Spleen (tissue), 11 donors: ENCODE results near the gene ALPK3. TPM values are rescaled to one million over a fixed set of nuclear protein-coding genes. Genes with fewer than 3 reads are reported as not detected.

Source experiments
- DNase-seq: peaks from one replicate; pipeline ENCODE4 v3.0.0-alpha.2; 2020
- H3K27ac ChIP-seq, 8 donors: fragments of 200-600 bp; sonication (generic) in 7 of 8; 1 replicate in 4 of 8; 2 replicates in 4 of 8; pipeline versions ENCODE4 v1.5.0 to v1.8.0; 2016 to 2021; ENCODE audit warnings: inconsistent platforms in 4 of 8, mild to moderate bottlenecking in 4 of 8, moderate library complexity in 1 of 8
- H3K27me3 ChIP-seq, 7 donors: fragments of 200-600 bp; sonication (generic) in 6 of 7; replicated peaks in 1 of 7; 1 replicate in 4 of 7; 2 replicates in 3 of 7; pipeline versions ENCODE4 v1.5.0 to v1.8.0; 2016 to 2021; ENCODE audit warnings: inconsistent platforms in 3 of 7, mild to moderate bottlenecking in 1 of 7
- H3K36me3 ChIP-seq, 6 donors: fragments of 200-600 bp; sonication (generic) in 5 of 6; 1 replicate in 4 of 6; 2 replicates in 2 of 6; pipeline versions ENCODE4 v1.5.0 to v1.8.0; 2016 to 2021; ENCODE audit warnings: inconsistent platforms in 2 of 6
- H3K4me1 ChIP-seq, 6 donors: fragments of 200-600 bp; sonication (generic) in 5 of 6; 1 replicate in 3 of 6; 2 replicates in 3 of 6; pipeline versions ENCODE4 v1.5.0 to v1.8.0; 2016 to 2021; ENCODE audit warnings: inconsistent platforms in 3 of 6
- H3K4me3 ChIP-seq, 8 donors: fragments of 200-600 bp; sonication (generic) in 7 of 8; 1 replicate in 4 of 8; 2 replicates in 4 of 8; pipeline versions ENCODE4 v1.5.0 to v1.8.0; 2016 to 2021; ENCODE audit warnings: inconsistent platforms in 4 of 8, mild to moderate bottlenecking in 4 of 8, moderate library complexity in 2 of 8
- H3K9me3 ChIP-seq, 8 donors: fragments of 200-600 bp; sonication (generic) in 7 of 8; 1 replicate in 4 of 8; 2 replicates in 4 of 8; pipeline versions ENCODE4 v1.5.0 to v1.8.0; 2016 to 2021; ENCODE audit warnings: inconsistent platforms in 4 of 8
- POLR2A ChIP-seq, 3 donors: fragments of 450-650 bp; IDR thresholded peaks; one replicate each; pipeline ENCODE4 v1.5.1; 2017; ENCODE audit warnings: antibody characterized with exemption in 3 of 3, mild to moderate bottlenecking in 1 of 3
- POLR2AphosphoS5 ChIP-seq, 3 donors: sonication (generic); formaldehyde crosslinking; IDR thresholded peaks; one replicate each; pipeline ENCODE4 v1.5.1; 2017; ENCODE audit warnings: antibody characterized with exemption in 3 of 3
- WGBS, 5 donors: extraction: QIAGEN DNeasy Blood & Tissue Kit in 3 of 5; methylation state at CpG; one replicate each; pipeline versions ENCODE4 v1.1.5 to v1.1.7; 2013 to 2018; 5-methylcytosine and 5-hydroxymethylcytosine counted together
- intact Hi-C: fragments of 100-400 bp; cut with DNase I; formaldehyde crosslinking; loops from one replicate; pipeline ENCODE4 v1.15.0; 2023; ENCODE audit warnings: low total_unique reads
- polyA plus RNA-seq, 3 donors: library from polyadenylated mRNA; stranded (reverse); fragments of 200-250 nt; gene quantifications; one replicate each; pipeline ENCODE4 v1.2.1, GENCODE V29; 2013
- total RNA-seq, 7 donors: library from RNA; depleted of rRNA in 3 of 7; stranded (reverse); fragments of >200 nt in 3 of 7; fragmentation: NEBNext Ultra II Directional in 4 of 7; extraction: Animal tissue kit (Norgen Biotek cat#: 25700) in 4 of 7; gene quantifications; one replicate each; pipeline versions ENCODE4 v1.1.0 to v1.2.1, GENCODE V29; 2016 to 2021
- TF ChIP-seq, protein P1 (sequence below), 11 experiments: fragments of 200-600 bp in 7 of 11; fragments of 450-650 bp in 4 of 11; sonication (generic) in 4 of 11; IDR thresholded peaks in 8 of 11; conservative IDR thresholded peaks in 3 of 11; 1 replicate in 7 of 11; 2 replicates in 4 of 11; pipeline versions ENCODE4 v1.4.0 to v1.8.0; 2016 to 2021; ENCODE audit warnings: antibody characterized with exemption in 11 of 11, inconsistent platforms in 4 of 11, mild to moderate bottlenecking in 1 of 11
- donor health status: healthy with polysubstance abuse.
- donor health status: DM: no; HTN: no; CAD: no; lungs with moderate emphysema.
- donor health status: DM: no; HTN: no; CAD: no.
- donor health status: Bipolar disorder and iron deficiency.
- donor health status: healthy.
- donor health status: DM: no; HTN: no; CAD: no.
- donor health status: DM: yes; HTN: yes; CAD: no.

ALPK3 gene
- total and polyA plus RNA-seq, 10 donors, result 0.13 to 1.1 (median 0.73) TPM

DNA sequence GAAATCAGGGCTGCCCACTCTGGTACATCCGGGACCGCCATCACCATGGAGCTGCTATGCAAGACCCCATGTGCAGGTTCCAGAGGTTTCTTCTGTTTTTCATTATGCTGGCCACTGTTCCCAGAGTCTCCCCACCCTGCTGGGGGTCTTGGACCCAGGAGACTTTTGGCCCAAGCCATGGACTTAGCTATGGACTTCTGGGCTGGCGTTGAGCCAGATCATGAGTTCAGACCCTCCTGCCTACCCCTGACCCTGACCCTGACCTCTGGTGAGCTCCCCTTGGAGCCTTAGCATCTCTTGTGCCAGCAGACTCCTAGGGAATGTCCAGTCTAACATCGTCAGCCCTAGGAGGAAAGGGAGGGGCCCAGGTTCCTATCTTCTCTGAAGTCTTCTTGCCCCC lies 92.6 kb downstream of the ALPK3 start:
- intact Hi-C loops, result no loop called here
- Histone ChIP-seq H3K27me3 (no peaks in the 10 kb centered on the region), H3K9me3 (peaks cover 0 to 4% (median 0%) of the 10 kb centered on the region in 8 donors), H3K27ac (no peak overlapping the region), H3K36me3 (no peaks in the 10 kb centered on the region), H3K4me1 (peaks cover 0 to 16% (median 3%) of the 10 kb centered on the region in 6 donors), H3K4me3 (no peak overlapping the region)
- TF ChIP-seq POLR2AphosphoS5 (IDR thresholded peaks at IDR 0.05) (no peak), POLR2A (IDR thresholded peaks at IDR 0.05) (no peak)
- TF ChIP-seq, protein P1, sequence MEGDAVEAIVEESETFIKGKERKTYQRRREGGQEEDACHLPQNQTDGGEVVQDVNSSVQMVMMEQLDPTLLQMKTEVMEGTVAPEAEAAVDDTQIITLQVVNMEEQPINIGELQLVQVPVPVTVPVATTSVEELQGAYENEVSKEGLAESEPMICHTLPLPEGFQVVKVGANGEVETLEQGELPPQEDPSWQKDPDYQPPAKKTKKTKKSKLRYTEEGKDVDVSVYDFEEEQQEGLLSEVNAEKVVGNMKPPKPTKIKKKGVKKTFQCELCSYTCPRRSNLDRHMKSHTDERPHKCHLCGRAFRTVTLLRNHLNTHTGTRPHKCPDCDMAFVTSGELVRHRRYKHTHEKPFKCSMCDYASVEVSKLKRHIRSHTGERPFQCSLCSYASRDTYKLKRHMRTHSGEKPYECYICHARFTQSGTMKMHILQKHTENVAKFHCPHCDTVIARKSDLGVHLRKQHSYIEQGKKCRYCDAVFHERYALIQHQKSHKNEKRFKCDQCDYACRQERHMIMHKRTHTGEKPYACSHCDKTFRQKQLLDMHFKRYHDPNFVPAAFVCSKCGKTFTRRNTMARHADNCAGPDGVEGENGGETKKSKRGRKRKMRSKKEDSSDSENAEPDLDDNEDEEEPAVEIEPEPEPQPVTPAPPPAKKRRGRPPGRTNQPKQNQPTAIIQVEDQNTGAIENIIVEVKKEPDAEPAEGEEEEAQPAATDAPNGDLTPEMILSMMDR (IDR thresholded peaks at IDR 0.05 in 8 of 11, conservative IDR thresholded peaks at IDR 0.05 in 3 of 11), result no peak
- 71 to 92% (median 85%) methylated on average over 4 of the region's 4 CpGs for WGBS, 5 donors
- DNase-seq, result no peak

DNA sequence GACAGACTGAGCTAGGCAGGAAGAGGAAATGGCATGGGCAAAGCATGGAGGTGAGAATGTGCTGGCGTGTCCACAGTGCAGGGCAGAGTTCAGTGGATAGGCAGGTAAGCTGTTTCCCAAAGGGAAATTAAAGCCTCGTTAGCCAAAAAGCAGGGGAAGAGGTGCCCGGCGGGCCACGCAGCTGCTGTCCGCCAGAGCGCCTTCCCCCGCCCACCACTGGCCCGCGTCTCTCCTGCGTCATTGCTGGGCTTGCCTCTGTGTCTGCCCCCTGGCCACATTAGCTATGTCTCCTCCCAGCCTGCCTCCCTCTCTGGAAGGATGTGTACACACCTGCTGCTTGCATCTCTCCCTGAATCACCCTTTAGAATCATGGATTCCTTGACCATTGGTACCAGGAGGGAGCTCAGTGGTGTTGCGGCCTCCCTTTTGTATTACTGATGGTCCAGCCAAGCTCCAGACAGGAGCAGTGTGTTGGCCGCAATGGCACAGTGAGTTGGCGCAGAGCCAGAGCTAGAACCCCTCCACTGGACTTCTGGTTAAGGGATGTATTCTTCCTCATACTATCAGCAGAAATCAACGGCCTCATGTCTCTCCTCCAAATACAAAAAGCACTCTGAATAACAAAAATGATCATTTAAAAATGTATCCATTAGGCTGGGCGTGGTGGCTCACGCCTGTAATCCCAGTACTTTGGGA lies 93.9 kb downstream of the ALPK3 start:
- no peaks in the 10 kb centered on the region for H3K27me3 ChIP-seq
- 89 to 94% (median 91%) methylated on average over 17 of the region's 17 CpGs for WGBS, 5 donors
- no peaks in the 10 kb centered on the region for H3K36me3 ChIP-seq
- no peak for TF ChIP-seq POLR2A (IDR thresholded peaks at IDR 0.05)
- intact Hi-C loops, result no loop called here
- no peak for DNase-seq
- peaks cover 0 to 16% (median 4%) of the 10 kb centered on the region in 6 donors for H3K4me1 ChIP-seq
- no peak overlapping the region for H3K4me3 ChIP-seq
- H3K9me3 ChIP-seq, result peaks cover 0 to 4% (median 0%) of the 10 kb centered on the region in 8 donors
- peak overlapping the region in 2 of 8 donors; percentile 17 to 54 for H3K27ac ChIP-seq

DNA sequence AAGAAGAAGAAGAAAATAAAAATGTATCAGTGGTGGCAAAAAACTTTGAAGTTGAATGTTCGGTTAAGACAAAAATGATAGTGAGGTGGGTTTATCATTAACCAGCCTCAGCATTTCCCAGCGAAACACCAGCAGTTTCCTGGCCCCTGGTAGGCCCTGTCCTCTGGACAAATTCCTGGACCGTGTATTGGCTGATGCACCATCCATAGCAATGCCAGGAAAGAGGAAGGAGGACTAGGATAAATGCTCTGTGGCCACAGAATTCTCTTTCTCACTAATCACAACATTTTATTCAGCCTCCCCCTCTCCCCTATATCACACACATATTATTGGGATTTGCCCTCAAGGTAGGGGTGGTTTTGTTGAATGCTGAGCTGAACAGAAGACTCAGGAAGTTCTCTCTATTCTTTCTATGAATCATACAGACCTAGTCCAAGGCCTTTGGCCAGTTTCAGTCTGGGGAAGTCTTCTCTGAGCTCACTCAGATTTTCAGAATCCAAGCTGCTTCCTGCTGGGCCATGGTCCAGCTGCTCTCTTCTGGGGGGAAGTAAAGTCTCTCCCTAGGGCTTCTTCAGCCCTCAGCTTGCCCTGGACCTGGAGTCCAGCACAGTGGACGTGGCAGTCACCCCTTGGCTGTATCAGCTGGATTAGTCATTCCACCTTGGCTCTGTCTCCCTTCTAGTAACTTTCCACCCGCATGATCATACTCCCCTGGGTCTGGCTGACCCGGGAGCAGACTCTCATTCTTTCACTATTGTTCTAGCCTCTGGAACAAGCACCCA lies 94.9 kb downstream of the ALPK3 start:
- Histone ChIP-seq H3K9me3 (peaks cover 0 to 4% (median 0%) of the 10 kb centered on the region in 8 donors), H3K4me3 (no peak overlapping the region), H3K27me3 (no peaks in the 10 kb centered on the region), H3K36me3 (no peaks in the 10 kb centered on the region), H3K4me1 (peaks cover 0 to 16% (median 4%) of the 10 kb centered on the region in 6 donors), H3K27ac (peak overlapping the region in 6 of 8 donors; percentile 21 to 62 (median 54))
- DNase-seq, result no peak
- 48 to 70% (median 63%) methylated on average over 6 of the region's 6 CpGs for WGBS, 5 donors
- intact Hi-C loops, result no loop called here
- TF ChIP-seq, protein P1 (IDR thresholded peaks at IDR 0.05 in 8 of 11, conservative IDR thresholded peaks at IDR 0.05 in 3 of 11), result no peak
- peak in 2 of 3 donors; percentile 43 to 49 for TF ChIP-seq POLR2AphosphoS5 (IDR thresholded peaks at IDR 0.05)
- no peak for TF ChIP-seq POLR2A (IDR thresholded peaks at IDR 0.05)

DNA sequence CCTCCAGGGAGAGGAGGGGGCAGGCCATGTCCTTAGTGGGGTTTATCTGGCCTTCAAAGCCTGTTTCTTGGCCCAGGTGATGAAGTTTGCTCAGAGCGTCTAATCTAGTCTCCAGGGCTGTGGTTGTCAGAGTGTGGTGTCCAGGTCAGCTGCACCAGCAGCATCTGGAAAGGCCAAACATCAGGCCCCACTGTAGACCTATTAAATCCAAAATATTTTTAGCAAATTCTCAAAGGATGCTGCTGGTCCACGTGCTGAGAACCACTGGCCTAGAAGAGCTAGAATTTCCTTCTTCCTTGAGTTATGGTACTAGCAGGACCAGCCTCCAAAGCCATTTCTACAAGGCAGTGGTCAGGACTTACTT lies 96.2 kb downstream of the ALPK3 start:
- WGBS, 5 donors, result 79 to 90% (median 88%) methylated on average over 2 of the region's 2 CpGs
- intact Hi-C loops, result no loop called here
- DNase-seq, result no peak
- Histone ChIP-seq H3K9me3 (peaks cover 0 to 4% (median 0%) of the 10 kb centered on the region in 8 donors), H3K4me3 (no peak overlapping the region), H3K27ac (peak overlapping the region in 3 of 8 donors; percentile 54 to 62 (median 60)), H3K27me3 (no peaks in the 10 kb centered on the region), H3K4me1 (peaks cover 0 to 16% (median 4%) of the 10 kb centered on the region in 6 donors), H3K36me3 (no peaks in the 10 kb centered on the region)
- TF ChIP-seq POLR2A (IDR thresholded peaks at IDR 0.05) (no peak), POLR2AphosphoS5 (IDR thresholded peaks at IDR 0.05) (no peak)
- TF ChIP-seq, protein P1 (IDR thresholded peaks at IDR 0.05 in 8 of 11, conservative IDR thresholded peaks at IDR 0.05 in 3 of 11), result no peak
